ENCODE measurements around the gene TBX20.

The TBX20 gene

DNA sequence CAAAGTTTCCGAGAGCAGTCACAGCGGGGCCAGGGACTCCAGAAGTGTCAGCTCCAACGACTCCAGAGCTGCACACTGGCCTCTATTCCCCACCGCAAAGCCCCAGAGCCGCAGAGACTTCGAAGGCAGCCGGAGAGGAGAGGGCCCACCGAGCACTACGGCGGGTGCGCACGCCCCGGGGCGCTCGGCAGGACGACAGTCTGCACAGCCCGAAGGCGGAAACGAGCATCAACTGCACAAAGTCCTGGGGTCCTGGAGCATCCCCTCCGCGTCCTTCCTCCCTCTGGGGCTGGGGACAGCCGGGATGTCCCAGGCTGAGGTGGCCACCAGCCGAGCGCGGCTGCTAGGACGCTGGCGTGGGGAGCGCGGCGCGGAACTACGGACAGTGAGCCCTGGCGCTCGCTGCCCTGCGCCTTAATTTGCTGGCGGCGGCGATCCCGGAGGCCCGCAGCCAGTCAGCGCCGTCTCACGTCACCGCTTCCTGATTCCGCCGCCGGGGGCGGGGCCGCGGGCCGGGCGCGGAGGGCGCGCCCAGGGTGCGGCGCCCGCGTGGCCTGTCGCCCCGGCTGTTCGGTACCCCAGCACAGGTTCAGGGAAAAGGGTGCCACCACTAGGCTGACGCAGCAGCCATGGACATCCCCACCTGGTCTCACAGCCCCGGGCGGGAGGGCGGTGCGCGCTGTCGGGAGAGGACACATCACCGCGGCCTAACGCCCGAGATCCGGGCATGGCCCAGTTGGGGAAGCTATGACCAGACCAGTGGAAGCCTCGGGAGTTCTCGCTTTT lies at the start of gene TBX20:
TSS of gene TBX20 (minus strand) at position 391 of the 786 bp plus-strand sequence. CDS start 480 bp downstream, outside the sequence.
- no peak for DNase-seq (ENCODE audit: low read depth, low spot score)

GRCh38 chr7:35289376-35289775 lies 35.5 kb upstream of the TBX20 start:
- no peak for DNase-seq (ENCODE audit: low read depth, low spot score)

GRCh38 chr7:35286986-35287385 lies 33.1 kb upstream of the TBX20 start:
- DNase-seq (ENCODE audit: low read depth, low spot score): no peak

- DNase-seq (ENCODE audit: low read depth, low spot score): no peak
These were observed 32.5 kb upstream of the TBX20 start for GRCh38 chr7:35286422-35286821.

- no peak for DNase-seq (ENCODE audit: low read depth, low spot score)
These were observed 31.9 kb upstream of the TBX20 start for GRCh38 chr7:35285799-35286198.

- no peak for DNase-seq (ENCODE audit: low read depth, low spot score)
These were observed 27.0 kb upstream of the TBX20 start for GRCh38 chr7:35280902-35281301.

GRCh38 chr7:35277359-35277758 lies 23.5 kb upstream of the TBX20 start:
- no peak for DNase-seq (ENCODE audit: low read depth, low spot score)

DNA sequence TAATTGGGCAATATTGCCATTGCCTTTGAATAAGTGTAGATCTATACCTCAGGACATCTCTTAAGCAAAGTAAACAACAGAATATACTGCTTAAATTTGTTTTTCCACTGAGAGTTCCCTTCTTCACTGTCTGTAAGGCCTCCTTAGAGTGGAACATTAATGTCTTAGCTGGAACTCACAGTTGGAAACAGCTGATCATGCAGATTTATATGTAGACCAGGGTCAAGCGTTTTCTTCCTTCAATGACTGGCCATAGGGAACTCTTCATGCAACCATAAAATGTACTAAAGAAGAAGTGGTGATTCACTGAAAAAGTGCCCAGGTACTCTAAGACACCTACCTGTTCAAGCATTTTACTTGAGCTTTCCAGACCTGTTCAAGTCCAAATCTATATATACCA lies 18.3 kb upstream of the TBX20 start:
- no peak for DNase-seq (ENCODE audit: low read depth, low spot score)

DNA sequence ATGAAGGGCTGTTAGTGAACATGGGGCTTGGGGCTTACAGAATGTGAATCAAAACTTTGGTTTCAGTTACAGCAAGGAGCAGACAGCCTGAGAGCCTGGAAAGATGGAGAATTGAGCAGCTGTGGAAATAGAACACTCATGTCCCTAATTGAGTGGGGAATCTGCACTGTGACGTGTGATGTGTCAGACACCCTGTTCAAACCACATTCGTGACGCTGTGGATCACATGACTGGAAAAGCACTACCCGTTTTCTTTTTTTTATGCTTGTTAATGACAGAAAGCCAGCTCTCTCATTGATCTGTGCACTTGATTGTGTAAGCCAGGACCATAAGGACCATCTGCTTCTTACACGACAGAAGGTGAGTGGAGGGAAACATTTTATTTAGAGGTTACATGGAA lies 15.1 kb upstream of the TBX20 start:
- DNase-seq (ENCODE audit: low read depth, low spot score): no peak

GRCh38 chr7:35267411-35267810 lies 13.5 kb upstream of the TBX20 start:
- no peak for DNase-seq (ENCODE audit: low read depth, low spot score)

- no peak for DNase-seq (ENCODE audit: low read depth, low spot score)
These were observed 9.5 kb upstream of the TBX20 start for GRCh38 chr7:35263396-35263795.

- no peak for DNase-seq (ENCODE audit: low read depth, low spot score)
These were observed 7.8 kb upstream of the TBX20 start for GRCh38 chr7:35261476-35262285.

- no peak for DNase-seq (ENCODE audit: low read depth, low spot score)
These were observed 7.1 kb upstream of the TBX20 start for GRCh38 chr7:35261041-35261440.

GRCh38 chr7:35260246-35260645 lies 6.3 kb upstream of the TBX20 start:
- no peak for DNase-seq (ENCODE audit: low read depth, low spot score)

DNA sequence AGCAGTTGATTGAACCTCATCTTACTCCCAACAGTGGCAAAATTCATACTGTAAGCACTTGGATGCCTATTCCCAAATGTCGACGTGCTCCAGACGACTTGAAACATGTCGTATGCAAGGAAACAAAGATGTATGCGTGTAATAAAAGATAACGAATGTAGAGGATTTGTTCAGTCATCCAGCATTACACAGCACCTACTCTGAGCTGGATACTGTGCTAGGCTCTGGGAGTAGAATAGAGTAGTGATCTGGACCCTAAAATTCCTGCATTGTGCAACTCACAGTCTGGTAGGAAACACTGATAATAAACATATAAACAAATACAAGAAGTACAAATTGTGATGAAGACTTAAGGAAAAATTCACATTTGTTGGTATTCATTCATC lies 5.6 kb upstream of the TBX20 start:
- no peak for DNase-seq (ENCODE audit: low read depth, low spot score)

DNA sequence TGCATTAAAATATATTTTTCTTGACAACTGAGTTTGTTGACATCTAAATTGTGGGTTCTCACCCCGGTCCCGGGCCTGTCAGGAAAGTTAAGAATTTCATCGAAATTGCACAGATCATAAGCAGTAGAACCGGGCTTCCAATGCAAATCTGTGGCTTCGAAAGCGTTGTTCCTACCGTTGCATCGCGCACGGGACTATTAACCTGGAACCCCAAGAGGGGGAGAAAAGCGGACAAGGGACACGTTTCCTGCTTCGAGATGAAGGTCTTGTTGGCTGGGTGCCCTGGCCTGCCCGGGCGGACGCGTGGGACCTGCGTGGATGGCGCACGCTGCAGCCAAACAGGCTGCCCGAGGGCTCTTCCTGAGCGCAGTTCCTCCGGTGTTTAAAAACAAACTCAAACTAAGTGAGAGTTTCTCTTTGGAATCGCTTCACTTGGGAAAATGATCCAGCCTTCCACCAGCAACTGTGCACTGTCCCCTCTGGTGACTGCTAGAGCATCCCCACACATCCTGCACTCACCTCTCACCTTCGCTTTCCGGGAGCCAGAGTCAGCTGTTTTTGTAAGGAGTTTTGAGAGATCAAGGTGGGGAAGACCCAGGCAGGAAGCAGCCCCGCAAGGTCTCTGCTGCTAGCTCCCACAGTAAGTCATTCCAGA lies 5.1 kb upstream of the TBX20 start:
- DNase-seq (ENCODE audit: low read depth, low spot score): no peak

DNA sequence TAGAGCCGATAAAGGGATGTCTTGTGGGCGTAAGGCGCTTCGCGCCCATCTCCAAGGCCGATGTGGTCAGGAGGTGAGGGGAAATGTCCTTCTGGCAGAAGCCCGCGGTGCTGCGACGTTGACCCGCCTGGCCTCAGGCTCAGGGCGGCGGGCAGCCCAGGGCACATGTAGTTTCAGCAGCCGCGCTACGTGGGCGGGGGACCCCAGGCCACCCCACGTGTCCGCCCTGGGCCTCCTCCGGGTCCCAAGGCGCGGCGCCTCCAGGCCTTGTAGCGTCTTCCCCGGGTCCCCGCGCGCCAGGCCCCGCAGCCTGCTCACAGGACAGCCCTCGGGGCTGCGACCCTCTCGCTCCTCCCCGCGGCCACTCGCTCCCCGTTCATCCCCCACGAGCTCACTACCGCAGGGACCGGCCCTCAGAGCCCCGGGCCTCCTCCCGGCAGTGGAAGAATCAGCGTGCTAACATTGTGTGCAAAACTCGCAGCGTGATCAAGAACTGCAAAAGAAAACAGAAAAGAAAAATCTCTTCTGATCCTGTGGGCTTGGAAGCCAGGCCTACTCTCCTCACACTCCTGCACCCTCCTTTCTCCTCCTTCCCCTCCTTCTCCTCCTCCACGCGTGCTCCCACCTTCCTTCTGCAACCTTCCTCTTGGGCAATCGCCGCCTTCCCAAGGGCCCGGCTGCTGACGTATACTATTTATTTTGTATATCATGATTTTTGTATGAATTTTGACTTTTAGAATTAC lies 4.4 kb upstream of the TBX20 start:
- no peak for DNase-seq (ENCODE audit: low read depth, low spot score)

GRCh38 chr7:35257251-35258124 lies 3.6 kb upstream of the TBX20 start:
- no peak for DNase-seq (ENCODE audit: low read depth, low spot score)

DNA sequence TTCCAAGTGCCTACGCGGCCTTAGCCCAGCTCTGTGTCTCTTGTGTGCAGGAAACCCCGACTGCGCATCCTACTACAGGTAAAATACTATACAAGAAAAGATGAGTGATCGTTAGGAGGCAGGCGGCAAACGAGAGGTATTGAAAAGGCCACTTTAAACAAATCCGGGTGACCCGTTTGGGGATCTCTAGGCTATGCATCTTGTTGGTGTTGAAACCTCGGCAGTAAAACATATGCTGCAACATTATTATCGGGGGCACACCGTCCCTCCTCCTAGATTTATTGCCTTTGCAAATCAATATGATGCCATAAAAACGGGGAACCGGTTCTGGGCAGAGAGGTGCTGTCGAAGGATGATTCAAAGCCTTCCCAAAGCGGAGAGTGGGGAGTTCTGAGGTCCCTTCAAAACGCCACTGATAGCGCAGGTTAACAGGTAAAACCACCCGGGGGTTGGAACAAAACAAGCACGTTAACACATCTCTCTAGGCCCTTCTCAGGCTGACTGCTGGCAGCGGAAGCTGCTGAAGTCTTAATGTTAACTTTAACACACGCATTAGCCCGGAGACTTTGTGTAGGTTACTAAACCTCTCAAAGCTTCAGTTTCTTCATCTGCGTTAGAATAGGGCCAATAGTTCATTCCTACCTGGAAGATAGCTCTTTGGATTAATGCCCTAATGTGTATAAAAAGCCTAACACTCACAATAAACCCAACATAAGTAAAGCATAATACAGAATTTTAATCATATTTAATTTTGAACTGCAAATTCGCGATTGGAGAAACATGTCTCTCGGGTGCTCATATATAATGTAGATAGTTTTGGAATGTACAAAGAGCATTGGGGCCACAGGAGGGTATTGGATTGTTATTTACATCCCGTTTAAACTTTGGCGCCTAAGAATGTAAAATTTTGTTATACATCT lies 2.6 kb upstream of the TBX20 start:
- no peak for DNase-seq (ENCODE audit: low read depth, low spot score)
